ENCODE data around the gene DHRS7. TPM values are rescaled to one million over a fixed set of nuclear protein-coding genes. Genes with fewer than 3 reads are reported as not detected.

The DHRS7 gene
- total and polyA plus RNA-seq, 10 of the 15 experiments (the other 5 are each of a cell fraction or from before 2014, with no cell fraction given): 55.0 to 99.8 (median 62.2) TPM

GRCh38 chr14:60102389-60102788 lies 62.8 kb downstream of the DHRS7 start:
- Histone ChIP-seq H3K4me3 (no peak overlapping the region), H3K27ac (ENCODE audit: control insufficient read depth, insufficient read depth) (no peak overlapping the region), H3K4me1 (ENCODE audit: control insufficient read depth, insufficient read depth, low read length) (no peaks in the 10 kb centered on the region), H3K36me3 (ENCODE audit: control insufficient read depth in 2 of 2, insufficient read depth in 2 of 2, low read length in 1 of 2) (peaks cover 0 to 1% of the 10 kb centered on the region in 2 experiments; a peak in 1 of 4 replicates), H3K9me3 (replicated peaks; ENCODE audit: control insufficient read depth, insufficient read depth, low read length) (no peaks in the 10 kb centered on the region; the same call in 1 of the 3 replicates), H3K79me2 (ENCODE audit: control insufficient read depth, insufficient read depth, low read length) (peaks cover 27% of the 10 kb centered on the region), H3K9ac (ENCODE audit: control insufficient read depth, insufficient read depth, low read length) (no peak overlapping the region), H2AFZ (ENCODE audit: control insufficient read depth, low read depth, low read length) (no peak overlapping the region), H4K20me1 (ENCODE audit: control insufficient read depth, insufficient read depth) (no peaks in the 10 kb centered on the region), H3K27me3 (replicated peaks in 1 of 2; ENCODE audit: control insufficient read depth in 2 of 2, insufficient read depth in 2 of 2, low read length in 1 of 2) (no peaks in the 10 kb centered on the region), H3K4me2 (ENCODE audit: control insufficient read depth, insufficient read depth) (no peak overlapping the region)
- TF ChIP-seq IRF4 (IDR thresholded peaks at IDR 0.05; ENCODE audit: low read depth, low read length) (no peak), CEBPB (IDR thresholded peaks at IDR 0.05; ENCODE audit: borderline replicate concordance in 1 of 2, low read depth in 2 of 2, low read length in 2 of 2) (no peak)
- TF ChIP-seq, protein P1, sequence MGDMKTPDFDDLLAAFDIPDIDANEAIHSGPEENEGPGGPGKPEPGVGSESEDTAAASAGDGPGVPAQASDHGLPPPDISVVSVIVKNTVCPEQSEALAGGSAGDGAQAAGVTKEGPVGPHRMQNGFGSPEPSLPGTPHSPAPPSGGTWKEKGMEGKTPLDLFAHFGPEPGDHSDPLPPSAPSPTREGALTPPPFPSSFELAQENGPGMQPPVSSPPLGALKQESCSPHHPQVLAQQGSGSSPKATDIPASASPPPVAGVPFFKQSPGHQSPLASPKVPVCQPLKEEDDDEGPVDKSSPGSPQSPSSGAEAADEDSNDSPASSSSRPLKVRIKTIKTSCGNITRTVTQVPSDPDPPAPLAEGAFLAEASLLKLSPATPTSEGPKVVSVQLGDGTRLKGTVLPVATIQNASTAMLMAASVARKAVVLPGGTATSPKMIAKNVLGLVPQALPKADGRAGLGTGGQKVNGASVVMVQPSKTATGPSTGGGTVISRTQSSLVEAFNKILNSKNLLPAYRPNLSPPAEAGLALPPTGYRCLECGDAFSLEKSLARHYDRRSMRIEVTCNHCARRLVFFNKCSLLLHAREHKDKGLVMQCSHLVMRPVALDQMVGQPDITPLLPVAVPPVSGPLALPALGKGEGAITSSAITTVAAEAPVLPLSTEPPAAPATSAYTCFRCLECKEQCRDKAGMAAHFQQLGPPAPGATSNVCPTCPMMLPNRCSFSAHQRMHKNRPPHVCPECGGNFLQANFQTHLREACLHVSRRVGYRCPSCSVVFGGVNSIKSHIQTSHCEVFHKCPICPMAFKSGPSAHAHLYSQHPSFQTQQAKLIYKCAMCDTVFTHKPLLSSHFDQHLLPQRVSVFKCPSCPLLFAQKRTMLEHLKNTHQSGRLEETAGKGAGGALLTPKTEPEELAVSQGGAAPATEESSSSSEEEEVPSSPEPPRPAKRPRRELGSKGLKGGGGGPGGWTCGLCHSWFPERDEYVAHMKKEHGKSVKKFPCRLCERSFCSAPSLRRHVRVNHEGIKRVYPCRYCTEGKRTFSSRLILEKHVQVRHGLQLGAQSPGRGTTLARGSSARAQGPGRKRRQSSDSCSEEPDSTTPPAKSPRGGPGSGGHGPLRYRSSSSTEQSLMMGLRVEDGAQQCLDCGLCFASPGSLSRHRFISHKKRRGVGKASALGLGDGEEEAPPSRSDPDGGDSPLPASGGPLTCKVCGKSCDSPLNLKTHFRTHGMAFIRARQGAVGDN (IDR thresholded peaks at IDR 0.05): no peak
- peak; percentile 14; the same call in 1 of the 3 replicates for ATAC-seq
- no peak for DNase-seq (ENCODE audit: low read depth, low spot score)
- FAIRE-seq: no peak
- SMC1A ChIA-PET (ENCODE audit: uncharacterized antibody, unreplicated experiment): no interaction called here
- in situ Hi-C loops (cut with MboI) (no loop called here), intact Hi-C loops (cut with micrococcal nuclease; ENCODE audit: unreplicated experiment) (no loop called here)
- CTCF ChIA-PET: no interaction called here
- no TSS peak for BruUV-seq (replicated peaks)
- POLR2A ChIA-PET: no interaction called here
- RAD21 ChIA-PET (ENCODE audit: unreplicated experiment): no interaction called here
- 67% methylated on average over 2 of the region's 2 CpGs for WGBS (ENCODE audit: insufficient coverage, insufficient replicate concordance, low lambda C conversion rate, missing lambda C conversion rate)

Measured in GM12878 (cell line).